COR-L47 (cell line): ENCODE data around the gene VAV2.

Experiments used
- DNase-seq: peaks from one replicate; lab custom pipeline; 2025; lab: John Stamatoyannopoulos, UW

Gene VAV2

GRCh38 chr9:133952598-133953550 is 39.2 kb downstream of the VAV2 start:
- no peak for DNase-seq

- no peak for DNase-seq
These were observed 40.9 kb downstream of the VAV2 start for GRCh38 chr9:133951265-133951664.

GRCh38 chr9:133950629-133951111 is 41.5 kb downstream of the VAV2 start:
- no peak for DNase-seq

- no peak for DNase-seq
These were observed 41.9 kb downstream of the VAV2 start for GRCh38 chr9:133950192-133950591.

GRCh38 chr9:133949486-133950061 is 42.5 kb downstream of the VAV2 start:
- DNase-seq: no peak

- DNase-seq: no peak
These were observed 43.3 kb downstream of the VAV2 start for GRCh38 chr9:133948561-133949485.

- DNase-seq: no peak
These were observed 44.0 kb downstream of the VAV2 start for GRCh38 chr9:133948131-133948530.

GRCh38 chr9:133946840-133947486 is 45.2 kb downstream of the VAV2 start:
- DNase-seq: no peak

GRCh38 chr9:133945977-133946753 is 46.0 kb downstream of the VAV2 start:
- no peak for DNase-seq

GRCh38 chr9:133945314-133945975 is 46.7 kb downstream of the VAV2 start:
- DNase-seq: no peak

- DNase-seq: no peak
These were observed 47.4 kb downstream of the VAV2 start for GRCh38 chr9:133944746-133945135.

GRCh38 chr9:133943781-133944745 is 48.1 kb downstream of the VAV2 start:
- DNase-seq: no peak

- DNase-seq: no peak
These were observed 48.9 kb downstream of the VAV2 start for GRCh38 chr9:133943036-133943780.

GRCh38 chr9:133942206-133942975 is 49.7 kb downstream of the VAV2 start:
- no peak for DNase-seq

- DNase-seq: no peak
These were observed 52.3 kb downstream of the VAV2 start for GRCh38 chr9:133939845-133940244.

- no peak for DNase-seq
These were observed 52.8 kb downstream of the VAV2 start for GRCh38 chr9:133939171-133939785.

GRCh38 chr9:133938753-133939152 is 53.4 kb downstream of the VAV2 start:
- no peak for DNase-seq
